Measurements from ENCODE around the gene DGCR8.

- 0 out of 2 replicates have a peak, but pooled peaks have one; percentile 14 for TF ChIP-seq CTCF (conservative IDR thresholded peaks at IDR 0.05; ENCODE audit: low read depth, low read length)
- TF ChIP-seq EZH2phosphoT487 (IDR thresholded peaks at IDR 0.05; ENCODE audit: borderline replicate concordance, low read length): no peak
- no peak for TF ChIP-seq EZH2 (IDR thresholded peaks at IDR 0.05; ENCODE audit: low read length, unreplicated experiment)
Measured at GRCh38 chr22:20060700-20061480, 19.2 kb upstream of the DGCR8 start.
